ENCODE data around the gene SNTB2. TPM values are rescaled to one million over a fixed set of nuclear protein-coding genes. Genes with fewer than 3 reads are reported as not detected.

SNTB2 gene
- total RNA-seq, 1 donor: 35.5 TPM

DNA sequence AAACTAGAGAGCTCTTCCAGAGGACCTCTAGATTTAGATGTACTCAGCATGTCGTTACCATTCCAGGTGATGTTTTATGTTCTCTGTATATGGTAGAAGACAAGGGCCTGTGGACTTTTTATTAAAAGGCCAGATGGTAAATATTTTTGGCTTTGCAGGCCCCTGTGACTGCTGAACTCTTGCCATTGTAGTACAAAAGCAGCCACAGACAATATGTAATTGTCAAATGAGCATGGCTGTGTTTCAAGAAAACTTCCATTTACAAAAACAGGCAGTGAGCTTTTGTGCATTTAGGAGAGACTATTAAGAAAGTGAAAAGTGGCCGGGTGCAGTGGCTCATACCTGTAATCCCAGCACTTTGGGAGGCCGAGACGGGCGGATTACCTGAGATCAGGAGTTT, 157.2 kb downstream of the SNTB2 start:
- H2AFZ ChIP-seq (ENCODE audit: low read length): no peak overlapping the region
- no peaks in the 10 kb centered on the region for H4K20me1 ChIP-seq (ENCODE audit: insufficient read depth, low read length)
- H3K27ac ChIP-seq (ENCODE audit: low read depth, low read length): no peak overlapping the region
- TF ChIP-seq, protein P1, sequence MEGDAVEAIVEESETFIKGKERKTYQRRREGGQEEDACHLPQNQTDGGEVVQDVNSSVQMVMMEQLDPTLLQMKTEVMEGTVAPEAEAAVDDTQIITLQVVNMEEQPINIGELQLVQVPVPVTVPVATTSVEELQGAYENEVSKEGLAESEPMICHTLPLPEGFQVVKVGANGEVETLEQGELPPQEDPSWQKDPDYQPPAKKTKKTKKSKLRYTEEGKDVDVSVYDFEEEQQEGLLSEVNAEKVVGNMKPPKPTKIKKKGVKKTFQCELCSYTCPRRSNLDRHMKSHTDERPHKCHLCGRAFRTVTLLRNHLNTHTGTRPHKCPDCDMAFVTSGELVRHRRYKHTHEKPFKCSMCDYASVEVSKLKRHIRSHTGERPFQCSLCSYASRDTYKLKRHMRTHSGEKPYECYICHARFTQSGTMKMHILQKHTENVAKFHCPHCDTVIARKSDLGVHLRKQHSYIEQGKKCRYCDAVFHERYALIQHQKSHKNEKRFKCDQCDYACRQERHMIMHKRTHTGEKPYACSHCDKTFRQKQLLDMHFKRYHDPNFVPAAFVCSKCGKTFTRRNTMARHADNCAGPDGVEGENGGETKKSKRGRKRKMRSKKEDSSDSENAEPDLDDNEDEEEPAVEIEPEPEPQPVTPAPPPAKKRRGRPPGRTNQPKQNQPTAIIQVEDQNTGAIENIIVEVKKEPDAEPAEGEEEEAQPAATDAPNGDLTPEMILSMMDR (IDR thresholded peaks at IDR 0.05; ENCODE audit: extremely low read depth, low read depth, low read length): no peak
- DNase-seq (ENCODE audit: insufficient read length, low spot score, missing footprints): no peak
- H3K79me2 ChIP-seq (ENCODE audit: insufficient read depth, low read length): peaks cover 30% of the 10 kb centered on the region
- H3K27me3 ChIP-seq (ENCODE audit: insufficient read depth, low read length): no peaks in the 10 kb centered on the region
- peaks cover 36% of the 10 kb centered on the region for H3K36me3 ChIP-seq (ENCODE audit: insufficient read depth, low read length)
- H3K4me1 ChIP-seq (ENCODE audit: insufficient read depth, low read length): peaks cover 12% of the 10 kb centered on the region
- H3K4me3 ChIP-seq (ENCODE audit: insufficient read depth, low read length): no peak overlapping the region
- no peaks in the 10 kb centered on the region for H3K9me3 ChIP-seq (ENCODE audit: low read depth, low read length)
- H3K4me2 ChIP-seq (ENCODE audit: insufficient read depth, low read length): no peak overlapping the region

DNA sequence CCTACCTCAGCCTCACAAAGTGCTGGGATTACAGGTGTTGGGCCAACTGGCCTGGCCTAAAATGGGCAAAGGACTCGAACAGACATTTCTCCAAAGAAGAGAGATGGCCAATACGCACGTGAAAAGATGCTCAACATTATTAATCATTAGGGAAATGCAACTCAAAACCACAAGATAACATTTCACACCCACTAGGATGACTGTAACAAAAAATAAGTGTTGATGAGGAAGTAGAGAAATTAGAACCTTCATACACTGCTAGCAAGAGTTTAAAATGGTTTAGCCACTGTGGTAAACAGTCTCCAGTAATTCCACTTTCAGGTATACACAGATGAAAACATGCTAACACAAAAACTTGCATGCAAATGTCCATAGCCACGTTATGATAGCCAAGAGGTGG, 159.0 kb downstream of the SNTB2 start:
- peaks cover 16% of the 10 kb centered on the region for H3K79me2 ChIP-seq (ENCODE audit: insufficient read depth, low read length)
- no peak overlapping the region for H2AFZ ChIP-seq (ENCODE audit: low read length)
- TF ChIP-seq, protein P1 (IDR thresholded peaks at IDR 0.05; ENCODE audit: extremely low read depth, low read depth, low read length): no peak
- no peak overlapping the region for H3K4me3 ChIP-seq (ENCODE audit: insufficient read depth, low read length)
- no peak overlapping the region for H3K27ac ChIP-seq (ENCODE audit: low read depth, low read length)
- H3K27me3 ChIP-seq (ENCODE audit: insufficient read depth, low read length): no peaks in the 10 kb centered on the region
- no peaks in the 10 kb centered on the region for H4K20me1 ChIP-seq (ENCODE audit: insufficient read depth, low read length)
- H3K36me3 ChIP-seq (ENCODE audit: insufficient read depth, low read length): peaks cover 38% of the 10 kb centered on the region
- H3K4me1 ChIP-seq (ENCODE audit: insufficient read depth, low read length): peaks cover 4% of the 10 kb centered on the region
- no peak for DNase-seq (ENCODE audit: insufficient read length, low spot score, missing footprints)
- no peaks in the 10 kb centered on the region for H3K9me3 ChIP-seq (ENCODE audit: low read depth, low read length)
- H3K4me2 ChIP-seq (ENCODE audit: insufficient read depth, low read length): no peak overlapping the region

DNA sequence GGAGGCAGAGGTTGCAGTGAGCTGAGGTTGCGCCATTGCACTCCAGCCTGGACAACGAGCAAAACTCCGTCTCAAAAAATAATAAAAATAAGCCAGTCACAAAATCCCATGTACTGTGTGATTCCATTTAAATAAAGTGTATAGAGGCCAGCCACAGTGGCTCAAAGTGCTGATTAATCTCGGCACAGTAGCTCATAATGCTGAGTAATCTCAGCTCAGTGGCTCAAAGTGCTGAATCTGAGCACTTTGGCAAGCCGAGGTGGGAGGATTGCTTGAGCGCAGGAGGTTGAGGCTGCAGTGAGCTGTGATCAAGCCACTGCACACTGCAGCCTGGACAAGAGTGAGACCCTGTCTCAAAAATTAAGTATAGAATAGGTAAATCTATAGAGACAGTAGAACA, 159.7 kb downstream of the SNTB2 start:
- TF ChIP-seq, protein P1 (IDR thresholded peaks at IDR 0.05; ENCODE audit: extremely low read depth, low read depth, low read length): no peak
- Histone ChIP-seq H3K27me3 (ENCODE audit: insufficient read depth, low read length) (no peaks in the 10 kb centered on the region), H3K4me1 (ENCODE audit: insufficient read depth, low read length) (no peaks in the 10 kb centered on the region), H2AFZ (ENCODE audit: low read length) (no peak overlapping the region), H3K79me2 (ENCODE audit: insufficient read depth, low read length) (peaks cover 9% of the 10 kb centered on the region), H3K27ac (ENCODE audit: low read depth, low read length) (no peak overlapping the region), H3K4me3 (ENCODE audit: insufficient read depth, low read length) (no peak overlapping the region), H3K4me2 (ENCODE audit: insufficient read depth, low read length) (no peak overlapping the region), H4K20me1 (ENCODE audit: insufficient read depth, low read length) (no peaks in the 10 kb centered on the region), H3K9me3 (ENCODE audit: low read depth, low read length) (no peaks in the 10 kb centered on the region), H3K36me3 (ENCODE audit: insufficient read depth, low read length) (peaks cover 35% of the 10 kb centered on the region)
- DNase-seq (ENCODE audit: insufficient read length, low spot score, missing footprints): no peak

DNA sequence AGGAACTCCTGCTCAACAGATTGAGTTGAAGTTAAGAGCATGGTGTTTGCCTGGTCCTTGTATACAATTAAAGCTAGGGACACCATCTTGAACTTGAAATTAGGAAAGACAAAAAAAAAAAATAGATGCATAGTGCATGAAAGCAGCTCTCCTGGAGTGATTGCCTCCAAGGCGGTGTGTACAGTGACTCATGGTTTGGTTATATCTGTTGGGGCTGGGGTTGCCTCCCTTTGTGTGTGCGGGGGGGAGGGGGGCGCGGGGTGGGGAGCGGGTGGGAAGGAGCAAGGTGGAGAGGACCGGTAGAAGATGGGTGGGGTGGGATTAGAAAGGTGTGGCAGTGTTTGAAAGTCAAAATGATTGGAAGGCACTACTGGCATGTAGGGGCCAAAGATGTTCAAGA, 161.3 kb downstream of the SNTB2 start:
- Histone ChIP-seq H3K9me3 (ENCODE audit: low read depth, low read length) (no peaks in the 10 kb centered on the region), H2AFZ (ENCODE audit: low read length) (no peak overlapping the region), H3K79me2 (ENCODE audit: insufficient read depth, low read length) (peaks cover 2% of the 10 kb centered on the region), H3K4me2 (ENCODE audit: insufficient read depth, low read length) (no peak overlapping the region), H3K36me3 (ENCODE audit: insufficient read depth, low read length) (peaks cover 27% of the 10 kb centered on the region), H3K27ac (ENCODE audit: low read depth, low read length) (no peak overlapping the region), H4K20me1 (ENCODE audit: insufficient read depth, low read length) (no peaks in the 10 kb centered on the region), H3K4me3 (ENCODE audit: insufficient read depth, low read length) (no peak overlapping the region), H3K27me3 (ENCODE audit: insufficient read depth, low read length) (no peaks in the 10 kb centered on the region), H3K4me1 (ENCODE audit: insufficient read depth, low read length) (no peaks in the 10 kb centered on the region)
- DNase-seq (ENCODE audit: insufficient read length, low spot score, missing footprints): no peak
- TF ChIP-seq, protein P1 (IDR thresholded peaks at IDR 0.05; ENCODE audit: extremely low read depth, low read depth, low read length): no peak
